Right ventricle myocardium superior (tissue), 1 donor: ENCODE measurements around the gene ASB17. TPM values are rescaled to one million over a fixed set of nuclear protein-coding genes. Genes with fewer than 3 reads are reported as not detected.

ENCODE experiments used
- ATAC-seq: fragments of 200-7000 bp; cut with Tn5 transposase; one replicate; pipeline ENCODE4 v1.9.1; 2020; ENCODE audit warnings: mild to moderate bottlenecking; ENCODE audit not compliant: poor library complexity
- DNase-seq: peaks from one replicate; pipeline ENCODE4 v3.0.0-alpha.2; 2020
- intact Hi-C: fragments of 100-400 bp; cut with DNase I; formaldehyde crosslinking; loops from one replicate; pipeline ENCODE4 v1.11.2; 2022
- total RNA-seq: library from RNA; stranded (reverse); fragmentation: NEBNext Ultra II Directional; extraction: Animal tissue kit (Norgen Biotek cat#: 25700); gene quantifications from one replicate; pipeline ENCODE4 v1.2.1, GENCODE V29; 2021
- donor health status: DM: no; HTN: yes; CAD: no; lungs with severe emphysema.

The ASB17 gene
- total RNA-seq, 1 donor from 2014 or later = not detected

DNA sequence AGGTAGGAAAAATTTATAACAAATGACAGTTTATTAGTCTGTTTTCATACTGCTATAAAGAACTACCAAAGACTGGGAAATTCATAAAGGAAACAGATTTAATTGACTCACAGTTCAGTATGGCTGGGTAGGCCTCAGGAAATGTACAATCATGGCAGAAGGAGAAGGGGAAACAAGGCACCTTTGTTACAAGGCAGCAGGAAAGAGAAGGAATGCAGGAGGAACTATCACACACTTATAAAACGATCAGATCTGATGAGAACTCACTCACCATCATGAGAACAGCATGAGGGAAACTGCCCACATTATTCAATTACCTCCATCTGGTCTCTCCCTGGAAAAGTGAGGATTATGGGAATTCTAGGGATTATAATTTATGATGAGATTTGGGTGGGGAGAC, 61.3 kb downstream of the ASB17 start:
- intact Hi-C loops = no loop called here
- ATAC-seq (no peak), DNase-seq (no peak)

Other genes with a start within 250 kb of the ASB17 start
- gene ACADM, start 207.7 kb downstream of the ASB17 start, total RNA-seq = 401 TPM
- 59.3 TPM for gene RABGGTB, start 146.1 kb downstream of the ASB17 start, total RNA-seq
- 0.35 TPM for gene MSH4, start 135.5 kb downstream of the ASB17 start, total RNA-seq
- 4.5 TPM for gene ST6GALNAC3, start 142.3 kb upstream of the ASB17 start, total RNA-seq